MCF 10A (cell line): ENCODE measurements around the gene RAD51B. TPM values are rescaled to one million over a fixed set of nuclear protein-coding genes. Genes with fewer than 3 reads are reported as not detected.

ENCODE experiments used
- BruUV-seq: library from RNA; stranded (reverse); fragments of 400-500 nt; replicated peaks from 2 replicates; lab custom pipeline; 2021; lab: Mats Ljungman, UMichigan
- CTCF ChIA-PET: fragments of 300-600 bp; sonication (Branson Sonifier 250); formaldehyde crosslinking; extraction: SDS; loops from one replicate; lab custom pipeline; 2021; ENCODE audit warnings: antibody characterized with exemption, inconsistent platforms; lab: Yijun Ruan, JAX
- POLR2A ChIA-PET: fragments of 300-600, 350-650 bp; sonication (Branson Sonifier 250); formaldehyde crosslinking; extraction: SDS; loops from one replicate; lab custom pipeline; 2020; ENCODE audit warnings: antibody characterized with exemption, inconsistent platforms; lab: Yijun Ruan, JAX
- DNase-seq: peaks from one replicate; pipeline ENCODE4 v3.0.0-alpha.2; 2018; ENCODE audit not compliant: unreplicated experiment
- H3K27ac Mint-ChIP-seq: one replicate; pipeline ENCODE4 v1.8.0; 2022; ENCODE audit warnings: mild to moderate bottlenecking, low read depth, mixed read lengths; ENCODE audit not compliant: unreplicated experiment
- H3K27me3 Mint-ChIP-seq: one replicate; pipeline ENCODE4 v1.8.0; 2022; ENCODE audit warnings: mixed read lengths; ENCODE audit not compliant: insufficient read depth, unreplicated experiment
- H3K36me3 Mint-ChIP-seq: one replicate; pipeline ENCODE4 v1.8.0; 2022; ENCODE audit warnings: mild to moderate bottlenecking, moderate library complexity, mixed read lengths; ENCODE audit not compliant: insufficient read depth, unreplicated experiment
- H3K4me1 Mint-ChIP-seq: one replicate; pipeline ENCODE4 v1.8.0; 2022; ENCODE audit warnings: mixed read lengths; ENCODE audit not compliant: insufficient read depth, unreplicated experiment
- H3K4me3 Mint-ChIP-seq: one replicate; pipeline ENCODE4 v1.8.0; 2022; ENCODE audit warnings: mild to moderate bottlenecking, moderate library complexity, mixed read lengths; ENCODE audit not compliant: unreplicated experiment
- H3K9me3 Mint-ChIP-seq: one replicate; pipeline ENCODE4 v1.8.0; 2022; ENCODE audit warnings: mixed read lengths; ENCODE audit not compliant: unreplicated experiment
- intact Hi-C: fragments of 100-400 bp; cut with micrococcal nuclease; formaldehyde crosslinking; loops from 2 replicates; pipeline ENCODE4 v1.14.1; 2022
- total RNA-seq: library from RNA; stranded (reverse); gene quantifications from 2 replicates; pipeline ENCODE4 v1.2.3, GENCODE V29; 2022
- TF ChIP-seq, protein P1 (sequence below): fragments of 200-600 bp; IDR thresholded peaks from one replicate; pipeline ENCODE4 v1.8.0; 2022; ENCODE audit warnings: antibody characterized with exemption, mild to moderate bottlenecking; ENCODE audit not compliant: unreplicated experiment

Gene RAD51B
- total RNA-seq, 1 experiment from 2014 or later = 14.6 TPM

DNA sequence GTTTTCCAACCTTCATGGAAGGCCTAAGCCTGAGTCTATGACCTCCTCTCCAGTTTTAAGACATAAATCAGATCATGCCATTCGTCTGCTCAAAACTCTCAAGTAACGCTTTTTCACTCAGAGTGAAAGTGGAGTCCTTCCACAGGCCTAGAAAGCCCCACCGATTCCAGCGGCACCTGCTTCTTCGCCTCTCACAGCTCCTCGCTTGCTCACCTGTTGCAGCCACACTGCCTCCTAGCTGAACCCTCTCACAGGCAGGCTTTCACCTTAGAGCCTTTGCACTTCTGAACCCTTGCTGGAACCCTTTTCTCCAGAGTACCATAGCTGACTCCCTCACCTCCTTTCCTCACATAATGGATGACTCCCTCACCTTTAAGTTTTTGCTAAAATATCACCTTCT, 672.2 kb downstream of the RAD51B start:
- BruUV-seq = no TSS peak
- intact Hi-C loops = no loop called here
- ChIA-PET POLR2A (no interaction called here), CTCF (no interaction called here)
- no peak overlapping the region for H3K4me3 Mint-ChIP-seq
- TF ChIP-seq, protein P1, sequence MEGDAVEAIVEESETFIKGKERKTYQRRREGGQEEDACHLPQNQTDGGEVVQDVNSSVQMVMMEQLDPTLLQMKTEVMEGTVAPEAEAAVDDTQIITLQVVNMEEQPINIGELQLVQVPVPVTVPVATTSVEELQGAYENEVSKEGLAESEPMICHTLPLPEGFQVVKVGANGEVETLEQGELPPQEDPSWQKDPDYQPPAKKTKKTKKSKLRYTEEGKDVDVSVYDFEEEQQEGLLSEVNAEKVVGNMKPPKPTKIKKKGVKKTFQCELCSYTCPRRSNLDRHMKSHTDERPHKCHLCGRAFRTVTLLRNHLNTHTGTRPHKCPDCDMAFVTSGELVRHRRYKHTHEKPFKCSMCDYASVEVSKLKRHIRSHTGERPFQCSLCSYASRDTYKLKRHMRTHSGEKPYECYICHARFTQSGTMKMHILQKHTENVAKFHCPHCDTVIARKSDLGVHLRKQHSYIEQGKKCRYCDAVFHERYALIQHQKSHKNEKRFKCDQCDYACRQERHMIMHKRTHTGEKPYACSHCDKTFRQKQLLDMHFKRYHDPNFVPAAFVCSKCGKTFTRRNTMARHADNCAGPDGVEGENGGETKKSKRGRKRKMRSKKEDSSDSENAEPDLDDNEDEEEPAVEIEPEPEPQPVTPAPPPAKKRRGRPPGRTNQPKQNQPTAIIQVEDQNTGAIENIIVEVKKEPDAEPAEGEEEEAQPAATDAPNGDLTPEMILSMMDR = no peak
- H3K9me3 Mint-ChIP-seq = no peaks in the 10 kb centered on the region
- peaks cover 23% of the 10 kb centered on the region for H3K4me1 Mint-ChIP-seq
- H3K27ac Mint-ChIP-seq = no peak overlapping the region
- DNase-seq = no peak
- no peaks in the 10 kb centered on the region for H3K27me3 Mint-ChIP-seq
- peaks cover 5% of the 10 kb centered on the region for H3K36me3 Mint-ChIP-seq

DNA sequence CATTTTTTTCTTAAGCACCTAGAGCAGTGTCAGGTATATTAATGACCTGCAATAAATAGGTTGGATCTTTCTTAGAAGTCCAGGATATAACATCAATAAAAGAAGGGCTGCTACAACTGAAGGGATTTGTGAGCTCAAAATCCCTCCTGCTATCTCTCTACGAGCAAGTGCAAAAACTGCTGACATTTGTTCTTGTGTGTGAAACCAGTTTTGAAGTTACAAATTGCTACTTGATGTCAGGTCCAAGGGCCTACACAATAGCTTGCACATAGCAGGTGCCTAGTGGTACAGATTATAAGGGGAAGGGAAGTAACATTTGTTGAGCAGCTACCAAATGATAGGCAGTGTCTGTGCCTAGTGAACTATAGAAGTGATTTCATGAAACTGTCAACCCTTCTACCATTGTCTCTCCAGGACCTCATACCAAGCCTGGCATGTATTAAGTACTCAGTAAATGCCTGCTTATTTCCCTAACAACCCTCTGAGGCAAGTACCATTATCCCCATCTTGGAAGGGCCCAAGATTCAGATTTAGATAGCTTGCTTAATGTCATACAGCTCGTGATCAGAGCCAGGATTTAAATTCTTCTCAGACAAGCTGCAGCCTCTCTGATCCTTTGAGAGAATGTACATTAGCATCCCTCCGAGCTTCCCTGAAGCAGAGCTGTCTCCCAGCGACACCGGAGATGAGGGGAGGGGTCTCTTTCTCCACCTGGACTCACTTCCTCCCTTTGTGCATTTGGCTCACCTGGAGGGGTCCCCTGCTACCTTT, 673.0 kb downstream of the RAD51B start:
- H3K27me3 Mint-ChIP-seq = no peaks in the 10 kb centered on the region
- ChIA-PET POLR2A (interaction anchor here (0.5 to 0.9 kb wide), 5 partner anchors 12 to 242 kb away, joined by 3 to 4 read pairs (median 3); no protein-coding TSS in a partner anchor), CTCF (interaction anchor here (0.7 to 1.4 kb wide), 2 partner anchors 107 to 243 kb away, joined by 3 to 4 read pairs; no protein-coding TSS in a partner anchor)
- DNase-seq = no peak
- intact Hi-C loops = no loop called here
- H3K4me1 Mint-ChIP-seq = peaks cover 24% of the 10 kb centered on the region
- no TSS peak for BruUV-seq
- no peaks in the 10 kb centered on the region for H3K9me3 Mint-ChIP-seq
- TF ChIP-seq, protein P1 = no peak
- no peak overlapping the region for H3K4me3 Mint-ChIP-seq
- H3K27ac Mint-ChIP-seq = no peak overlapping the region
- peaks cover 5% of the 10 kb centered on the region for H3K36me3 Mint-ChIP-seq

DNA sequence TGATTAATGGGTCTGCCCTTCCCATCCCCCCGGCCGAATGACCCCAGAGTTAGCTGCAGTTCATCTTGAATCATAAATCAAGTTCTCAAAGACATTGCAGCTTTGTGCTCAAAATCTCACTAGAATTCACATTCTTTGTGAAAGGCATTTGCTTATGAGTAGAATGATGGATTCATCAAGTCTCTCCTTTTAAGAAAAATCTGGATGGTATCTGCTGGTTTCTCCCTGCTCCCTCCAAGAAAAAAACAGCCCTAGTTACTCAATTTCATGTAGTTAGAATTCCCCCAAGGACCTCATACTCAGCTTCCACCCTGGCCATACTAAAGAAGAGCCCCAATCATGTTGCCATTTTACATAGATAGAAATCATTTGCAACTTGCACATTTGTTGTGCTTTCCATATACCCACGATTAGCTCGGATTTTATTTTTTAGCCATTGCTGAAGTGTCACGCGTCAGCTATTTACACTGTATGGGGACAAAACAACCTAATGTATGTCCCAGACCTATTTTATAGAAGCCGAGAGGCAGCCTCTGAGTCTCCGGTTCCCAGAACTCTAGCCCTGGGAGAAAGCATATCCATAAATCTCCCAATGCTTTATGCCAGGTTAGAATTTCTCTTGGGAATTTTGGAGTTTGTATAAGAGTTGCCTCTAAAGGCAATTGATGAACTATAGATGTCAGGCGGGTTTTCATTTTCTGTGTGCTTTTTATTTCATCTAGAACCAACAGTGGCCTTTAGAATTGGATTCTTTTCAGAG, 673.8 kb downstream of the RAD51B start:
- no peaks in the 10 kb centered on the region for H3K9me3 Mint-ChIP-seq
- H3K4me3 Mint-ChIP-seq = no peak overlapping the region
- no peak for DNase-seq
- TF ChIP-seq, protein P1 = no peak
- CTCF ChIA-PET = interaction anchor here (1.4 kb wide), 1 partner anchor 244 kb away, joined by 4 read pairs; no protein-coding TSS in a partner anchor
- no peak overlapping the region for H3K27ac Mint-ChIP-seq
- POLR2A ChIA-PET = interaction anchor here (0.9 kb wide), 1 partner anchor 13 kb away, joined by 3 read pairs; no protein-coding TSS in a partner anchor
- H3K36me3 Mint-ChIP-seq = peaks cover 5% of the 10 kb centered on the region
- intact Hi-C loops = no loop called here
- BruUV-seq = no TSS peak
- H3K27me3 Mint-ChIP-seq = no peaks in the 10 kb centered on the region
- peaks cover 23% of the 10 kb centered on the region for H3K4me1 Mint-ChIP-seq
